Natural killer cell treated with Interleukin-12 subunit alpha and Interleukin-12 subunit beta and Interleukin-15 and Interleukin-18, amount 100 ng/mL, for 72 hours (primary cell): Measurements from ENCODE around the gene NDFIP2. TPM values are rescaled to one million over a fixed set of nuclear protein-coding genes. Genes with fewer than 3 reads are reported as not detected.

Source experiments
- ATAC-seq, 2 donors: fragments of 150-1000 bp; cut with Tn5 transposase in 1 of 2; sonication (Bioruptor Pico), chemical (Tn5 transposase) in 1 of 2; 2 replicates each; pipeline ENCODE4 v1.10.0; 2021
- DNase-seq: peaks from one replicate; pipeline ENCODE4 v3.0.0; 2022; ENCODE audit warnings: low spot score
- H3K27ac Mint-ChIP-seq, 2 donors: 1 replicate in 1 of 2; 2 replicates in 1 of 2; pipeline ENCODE4 v1.8.0; 2022; ENCODE audit warnings: mixed read lengths in 2 of 2, mild to moderate bottlenecking in 1 of 2, moderate library complexity in 1 of 2
- H3K27me3 Mint-ChIP-seq, 2 donors: 1 replicate in 1 of 2; 2 replicates in 1 of 2; pipeline ENCODE4 v1.8.0; 2022; ENCODE audit warnings: mixed read lengths in 2 of 2
- H3K36me3 Mint-ChIP-seq: one replicate; pipeline ENCODE4 v1.8.0; 2022; ENCODE audit warnings: mixed read lengths
- H3K4me1 Mint-ChIP-seq, 2 donors: 1 replicate in 1 of 2; 2 replicates in 1 of 2; pipeline ENCODE4 v1.8.0; 2022; ENCODE audit warnings: low read depth in 2 of 2, mixed read lengths in 2 of 2, mild to moderate bottlenecking in 1 of 2
- H3K4me3 Mint-ChIP-seq: one replicate; pipeline ENCODE4 v1.8.0; 2022; ENCODE audit warnings: mixed read lengths
- H3K9me3 Mint-ChIP-seq: 2 replicates; pipeline ENCODE4 v1.8.0; 2022; ENCODE audit warnings: mixed read lengths
- total RNA-seq, 2 donors: library from RNA; stranded (reverse); gene quantifications; one replicate each; pipeline ENCODE4 v1.2.3, GENCODE V29; 2022

NDFIP2 gene
- total RNA-seq, 2 donors from 2014 or later: 54.1 to 110 TPM

DNA sequence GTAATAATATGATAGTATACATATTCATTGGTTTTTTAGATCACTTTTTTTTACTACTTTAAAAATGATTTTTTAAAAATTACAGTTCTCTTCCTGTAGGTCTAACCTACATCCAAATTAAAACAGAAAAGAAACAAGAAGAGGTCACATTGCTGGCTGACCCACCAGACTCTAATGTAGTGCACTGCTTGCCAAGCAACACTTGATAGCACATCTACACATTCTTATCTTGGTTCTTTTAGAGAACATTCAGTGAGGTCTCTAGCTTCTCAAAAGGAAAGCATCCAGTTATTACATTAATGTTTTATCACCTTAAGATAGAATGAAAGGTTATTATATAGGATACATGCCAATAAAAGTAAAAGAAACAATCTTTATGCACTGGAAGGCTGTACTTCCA is 35.6 kb downstream of the NDFIP2 start:
- DNase-seq: no peak
- Mint-ChIP-seq H3K27me3 (no peaks in the 10 kb centered on the region), H3K9me3 (no peaks in the 10 kb centered on the region), H3K4me1 (peaks cover 25 to 36% of the 10 kb centered on the region in 2 donors), H3K27ac (no peak overlapping the region), H3K36me3 (no peaks in the 10 kb centered on the region), H3K4me3 (no peak overlapping the region)
- ATAC-seq: no peak

DNA sequence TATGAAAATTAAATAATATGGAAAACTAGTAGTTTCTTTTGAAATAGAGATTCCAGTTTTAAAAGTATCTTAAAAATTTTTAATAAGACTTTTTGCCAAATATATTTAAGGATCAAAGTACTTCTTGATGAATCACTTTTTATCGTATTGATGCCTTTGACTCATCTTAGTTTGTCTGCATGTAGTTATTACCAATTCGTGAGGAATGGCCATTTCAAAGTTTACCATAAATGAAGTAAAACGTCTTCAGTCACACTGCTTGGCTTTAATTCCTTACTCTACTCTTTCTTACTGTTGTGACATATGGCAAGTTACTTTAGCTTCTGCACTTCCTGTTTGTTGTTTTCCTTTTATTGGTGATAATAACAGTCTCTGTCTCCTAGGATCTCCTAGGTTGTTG is 38.3 kb downstream of the NDFIP2 start:
- H3K27ac Mint-ChIP-seq: no peak overlapping the region
- ATAC-seq (no peak), DNase-seq (no peak)
- no peak overlapping the region for H3K4me3 Mint-ChIP-seq
- peaks cover 8% of the 10 kb centered on the region for H3K36me3 Mint-ChIP-seq
- peaks cover 3% of the 10 kb centered on the region for H3K9me3 Mint-ChIP-seq
- no peaks in the 10 kb centered on the region for H3K27me3 Mint-ChIP-seq
- peaks cover 23 to 37% of the 10 kb centered on the region in 2 donors for H3K4me1 Mint-ChIP-seq

DNA sequence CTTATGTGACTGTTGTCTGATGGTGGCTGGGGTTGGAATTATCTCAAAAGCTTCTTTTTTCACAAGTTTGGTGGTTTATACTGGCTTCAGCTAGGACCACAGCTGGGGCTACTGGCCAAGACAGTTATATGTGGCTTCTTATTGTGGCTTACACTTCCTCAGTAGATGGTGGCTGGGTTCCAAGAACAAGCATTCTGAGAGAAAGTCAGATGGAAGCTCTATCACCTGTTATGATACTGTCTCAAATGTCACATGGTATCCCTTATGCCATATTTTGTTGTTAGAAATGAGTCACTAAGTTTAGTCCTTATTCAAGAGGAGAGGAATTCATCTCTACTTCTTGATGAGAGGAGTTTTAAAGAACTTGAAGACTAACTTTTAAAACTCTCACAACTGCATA is 41.6 kb downstream of the NDFIP2 start:
- peak; percentile 89 to 93 for ATAC-seq
- peak; percentile 63 for DNase-seq
- peaks cover 8% of the 10 kb centered on the region for H3K36me3 Mint-ChIP-seq
- H3K9me3 Mint-ChIP-seq: peaks cover 3% of the 10 kb centered on the region
- H3K4me1 Mint-ChIP-seq: peaks cover 18 to 26% of the 10 kb centered on the region in 2 donors
- peak overlapping the region; percentile 67 to 88 for H3K27ac Mint-ChIP-seq
- no peaks in the 10 kb centered on the region for H3K27me3 Mint-ChIP-seq
- peak overlapping the region; percentile 72 for H3K4me3 Mint-ChIP-seq

DNA sequence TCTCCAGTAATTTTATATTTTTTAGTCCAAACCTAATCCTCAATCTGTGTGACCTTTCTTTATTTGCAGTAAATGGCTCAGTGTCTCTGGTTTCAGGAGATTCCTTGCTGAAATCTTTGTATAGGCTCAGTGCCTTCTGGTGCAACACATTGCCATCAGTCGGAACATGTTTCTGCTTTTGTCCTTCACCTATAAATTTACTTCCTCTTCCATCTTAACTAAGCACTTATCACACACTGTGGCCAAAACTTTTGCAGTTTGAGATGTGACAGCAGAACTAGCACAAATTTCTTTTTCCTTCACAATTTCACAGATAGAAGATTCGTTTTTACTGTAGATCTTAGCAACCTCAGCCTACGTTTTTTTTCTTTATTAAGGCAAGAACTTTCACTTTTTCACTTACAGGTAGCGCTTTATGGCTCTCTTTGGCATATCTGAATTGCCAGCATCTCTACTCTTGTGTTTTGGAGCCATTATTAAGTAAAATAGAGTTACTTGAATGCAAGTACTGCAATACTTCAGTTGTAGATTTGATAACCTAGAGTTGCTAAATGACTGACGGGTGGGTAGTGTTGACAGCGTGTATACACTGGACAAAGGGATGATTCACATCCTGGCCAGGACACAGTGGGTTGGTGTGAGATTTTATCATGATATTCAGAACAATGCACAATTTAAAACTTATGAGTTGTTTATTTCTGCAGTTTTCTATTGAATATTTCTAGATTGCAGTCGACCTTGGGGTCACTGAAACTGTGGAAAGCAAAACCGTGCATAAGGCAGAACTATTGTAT is 44.3 kb downstream of the NDFIP2 start:
- Mint-ChIP-seq H3K4me3 (no peak overlapping the region), H3K4me1 (peaks cover 8 to 9% of the 10 kb centered on the region in 2 donors), H3K27me3 (no peaks in the 10 kb centered on the region), H3K9me3 (peaks cover 3% of the 10 kb centered on the region), H3K27ac (no peak overlapping the region), H3K36me3 (peaks cover 8% of the 10 kb centered on the region)
- ATAC-seq: peak; percentile 88 to 92
- DNase-seq: peak; percentile 73

DNA sequence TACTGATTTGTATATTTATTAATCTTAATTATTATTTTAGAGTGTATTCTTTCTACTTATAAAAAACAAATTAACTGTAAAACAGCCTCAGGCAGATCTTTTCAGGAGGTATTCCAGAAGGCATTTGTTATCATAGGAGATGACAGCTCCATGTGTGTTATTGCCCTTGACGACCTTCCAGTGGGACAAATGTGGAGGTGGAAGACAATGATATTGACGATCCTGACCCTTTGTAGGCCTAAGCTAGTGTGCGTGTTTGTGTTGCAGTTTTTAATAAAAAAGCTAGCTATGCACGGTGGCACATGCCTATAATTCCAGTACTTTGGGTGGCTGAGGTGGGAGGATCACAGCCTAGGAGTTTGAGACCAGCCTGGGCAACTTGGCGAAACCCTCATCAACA is 46.7 kb downstream of the NDFIP2 start:
- Mint-ChIP-seq H3K27ac (no peak overlapping the region), H3K27me3 (no peaks in the 10 kb centered on the region), H3K4me1 (peaks cover 24 to 27% of the 10 kb centered on the region in 2 donors)

DNA sequence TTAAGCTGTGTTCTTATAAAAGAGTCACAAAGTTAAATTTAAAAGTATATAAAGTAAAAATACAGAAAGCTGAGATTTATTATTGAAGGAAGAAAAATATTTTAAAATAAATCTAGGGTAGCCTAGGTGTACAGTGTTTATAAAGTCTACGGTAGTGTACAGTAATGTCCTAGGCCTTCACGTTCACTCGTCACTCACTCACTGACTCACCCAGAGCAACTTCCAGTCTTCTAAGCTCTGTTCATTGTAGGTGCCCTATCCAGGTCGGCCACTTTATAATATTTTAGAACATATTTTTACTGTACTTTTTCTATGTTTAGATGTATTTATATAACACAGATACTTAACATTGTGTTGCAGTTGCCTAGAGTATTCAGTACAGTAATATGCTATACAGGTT is 47.4 kb downstream of the NDFIP2 start:
- H3K36me3 Mint-ChIP-seq: peaks cover 10% of the 10 kb centered on the region
- ATAC-seq (no peak), DNase-seq (no peak)
- no peak overlapping the region for H3K27ac Mint-ChIP-seq
- no peaks in the 10 kb centered on the region for H3K27me3 Mint-ChIP-seq
- peaks cover 22 to 23% of the 10 kb centered on the region in 2 donors for H3K4me1 Mint-ChIP-seq
- H3K9me3 Mint-ChIP-seq: no peaks in the 10 kb centered on the region
- H3K4me3 Mint-ChIP-seq: no peak overlapping the region

More for the DNA sequence above, 46.7 kb downstream of the NDFIP2 start:
- Mint-ChIP-seq H3K36me3 (peaks cover 13% of the 10 kb centered on the region), H3K4me3 (no peak overlapping the region), H3K9me3 (no peaks in the 10 kb centered on the region)
- ATAC-seq (no peak), DNase-seq (no peak)

DNA sequence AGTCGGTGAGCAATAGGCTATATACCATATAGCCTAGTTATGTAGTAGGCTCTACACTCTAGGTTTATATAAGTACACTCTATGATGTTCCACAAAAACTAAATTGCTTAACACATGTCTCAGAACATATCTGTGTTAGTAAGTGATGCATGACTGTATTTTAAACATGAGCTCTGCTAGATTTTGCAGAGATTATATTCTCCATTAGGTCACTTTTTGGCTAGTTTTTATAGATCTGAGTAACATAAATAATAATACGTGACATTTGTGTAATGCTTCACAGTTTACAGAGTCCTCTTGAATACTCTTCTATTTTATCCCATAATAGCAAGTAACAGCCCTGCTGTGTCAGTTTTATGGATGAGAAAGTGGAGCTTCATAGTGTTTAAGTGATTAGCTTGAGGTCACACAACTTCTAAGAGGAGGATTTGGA is 47.8 kb downstream of the NDFIP2 start:
- ATAC-seq (no peak), DNase-seq (no peak)
- no peaks in the 10 kb centered on the region for H3K9me3 Mint-ChIP-seq
- peaks cover 22 to 25% of the 10 kb centered on the region in 2 donors for H3K4me1 Mint-ChIP-seq
- peaks cover 10% of the 10 kb centered on the region for H3K36me3 Mint-ChIP-seq
- no peak overlapping the region for H3K4me3 Mint-ChIP-seq
- no peak overlapping the region for H3K27ac Mint-ChIP-seq
- no peaks in the 10 kb centered on the region for H3K27me3 Mint-ChIP-seq

DNA sequence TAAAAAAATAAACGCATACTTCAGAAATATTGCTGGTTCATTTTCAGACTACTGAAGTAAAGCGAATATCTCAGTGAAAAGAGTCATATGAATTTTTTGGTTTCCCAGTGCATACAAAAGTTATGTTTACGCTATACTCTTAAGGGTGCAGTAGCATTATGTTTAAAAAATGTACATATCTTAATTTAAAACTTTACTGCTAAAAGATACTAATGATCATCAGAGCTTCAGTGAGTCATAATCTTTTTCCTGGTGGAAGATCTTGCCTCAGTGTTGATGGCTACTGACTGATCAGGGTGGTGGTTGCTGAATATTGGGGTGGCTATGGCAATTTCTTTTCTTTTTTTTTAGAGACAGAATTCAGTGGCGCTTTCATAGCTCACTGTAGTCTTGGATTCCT is 48.9 kb downstream of the NDFIP2 start:
- ATAC-seq: no peak
- Mint-ChIP-seq H3K27ac (no peak overlapping the region), H3K36me3 (peaks cover 20% of the 10 kb centered on the region), H3K4me1 (peaks cover 25 to 32% of the 10 kb centered on the region in 2 donors), H3K4me3 (no peak overlapping the region), H3K27me3 (no peaks in the 10 kb centered on the region), H3K9me3 (no peaks in the 10 kb centered on the region)
- DNase-seq: no peak

DNA sequence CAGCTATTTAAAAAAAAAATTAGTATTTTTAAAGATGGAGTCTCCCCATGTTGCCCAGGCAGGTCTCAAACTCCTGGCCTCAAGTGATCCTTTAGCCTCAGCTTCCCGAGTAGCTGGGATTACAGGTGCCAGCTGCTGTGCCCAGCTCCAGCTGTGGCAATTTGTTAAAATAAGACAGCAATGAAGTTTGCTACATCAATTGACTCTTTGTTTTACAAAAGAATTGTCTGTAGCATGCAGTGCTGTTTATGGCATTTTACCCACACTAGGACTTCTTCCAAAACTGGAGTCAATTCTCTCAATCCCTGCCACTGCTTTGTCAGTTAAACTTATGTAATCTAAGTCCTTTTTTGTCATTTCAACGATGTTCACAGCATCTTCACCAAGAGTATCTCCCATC is 49.3 kb downstream of the NDFIP2 start:
- no peak overlapping the region for H3K4me3 Mint-ChIP-seq
- DNase-seq (no peak), ATAC-seq (no peak)
- peak overlapping the region; percentile 5 to 16 for H3K27ac Mint-ChIP-seq
- no peaks in the 10 kb centered on the region for H3K27me3 Mint-ChIP-seq
- H3K9me3 Mint-ChIP-seq: no peaks in the 10 kb centered on the region
- H3K36me3 Mint-ChIP-seq: peaks cover 23% of the 10 kb centered on the region
- H3K4me1 Mint-ChIP-seq: peaks cover 25 to 34% of the 10 kb centered on the region in 2 donors

DNA sequence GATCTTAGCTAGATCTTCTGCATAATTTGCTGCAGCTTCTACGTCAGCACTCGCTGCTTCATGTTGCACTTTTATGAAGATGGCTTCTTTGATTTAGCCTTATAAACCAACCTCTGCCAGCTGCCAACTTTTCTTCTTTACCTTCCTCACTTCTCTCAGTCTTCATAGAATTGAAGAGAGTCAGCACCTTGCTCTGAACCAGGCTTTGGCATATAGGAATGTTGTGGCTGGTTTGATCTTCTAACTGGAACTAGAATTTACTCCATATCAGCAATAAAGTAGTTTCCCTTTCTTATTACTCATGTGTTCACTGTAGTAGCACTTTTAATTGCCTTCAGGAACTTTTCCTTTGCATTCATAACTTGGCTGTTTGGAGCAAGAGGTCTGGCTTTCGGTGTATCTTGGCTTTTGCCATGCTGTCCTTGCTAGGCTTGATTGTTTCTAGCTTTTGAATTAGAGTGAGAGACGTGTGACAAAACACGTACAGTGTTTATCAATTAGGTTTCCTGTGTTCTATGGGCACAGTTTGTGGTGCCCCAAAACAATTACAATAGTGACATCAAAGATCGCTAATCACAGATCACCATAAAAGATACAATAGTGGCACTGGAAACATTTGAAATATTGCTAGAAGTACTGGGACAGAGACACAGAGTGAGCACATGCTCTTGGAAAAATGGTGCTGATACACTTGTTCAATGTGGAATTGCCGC is 50.7 kb downstream of the NDFIP2 start:
- no peaks in the 10 kb centered on the region for H3K9me3 Mint-ChIP-seq
- H3K36me3 Mint-ChIP-seq: peaks cover 23% of the 10 kb centered on the region
- no peak for ATAC-seq
- H3K27ac Mint-ChIP-seq: peak overlapping the region; percentile 16 to 73
- H3K4me1 Mint-ChIP-seq: peaks cover 25 to 34% of the 10 kb centered on the region in 2 donors
- no peak for DNase-seq
- H3K4me3 Mint-ChIP-seq: peak overlapping the region; percentile 64
- no peaks in the 10 kb centered on the region for H3K27me3 Mint-ChIP-seq

DNA sequence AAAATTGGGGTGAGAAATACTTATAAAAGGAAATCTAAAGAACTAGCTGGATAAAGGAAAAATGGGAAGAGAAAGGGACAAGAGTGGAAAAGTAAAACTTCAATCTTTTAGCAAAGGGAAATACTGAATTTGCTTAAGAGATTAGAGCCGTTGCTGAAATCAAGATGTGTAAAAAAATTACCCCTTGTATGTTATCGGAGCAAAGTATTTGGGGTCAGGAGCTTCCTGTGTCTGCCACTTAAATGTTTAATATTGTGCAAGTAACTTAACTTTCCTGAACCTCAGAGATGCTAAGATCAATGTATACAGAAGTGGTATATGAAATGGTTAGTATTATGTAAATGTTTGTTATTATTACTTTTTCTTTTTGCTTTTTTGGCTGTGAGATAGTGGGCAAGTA is 51.6 kb downstream of the NDFIP2 start:
- peaks cover 23% of the 10 kb centered on the region for H3K36me3 Mint-ChIP-seq
- H3K9me3 Mint-ChIP-seq: no peaks in the 10 kb centered on the region
- peak overlapping the region; percentile 64 for H3K4me3 Mint-ChIP-seq
- H3K4me1 Mint-ChIP-seq: peaks cover 25 to 34% of the 10 kb centered on the region in 2 donors
- DNase-seq (no peak), ATAC-seq (no peak)
- H3K27ac Mint-ChIP-seq: peak overlapping the region; percentile 16 to 73
- no peaks in the 10 kb centered on the region for H3K27me3 Mint-ChIP-seq

DNA sequence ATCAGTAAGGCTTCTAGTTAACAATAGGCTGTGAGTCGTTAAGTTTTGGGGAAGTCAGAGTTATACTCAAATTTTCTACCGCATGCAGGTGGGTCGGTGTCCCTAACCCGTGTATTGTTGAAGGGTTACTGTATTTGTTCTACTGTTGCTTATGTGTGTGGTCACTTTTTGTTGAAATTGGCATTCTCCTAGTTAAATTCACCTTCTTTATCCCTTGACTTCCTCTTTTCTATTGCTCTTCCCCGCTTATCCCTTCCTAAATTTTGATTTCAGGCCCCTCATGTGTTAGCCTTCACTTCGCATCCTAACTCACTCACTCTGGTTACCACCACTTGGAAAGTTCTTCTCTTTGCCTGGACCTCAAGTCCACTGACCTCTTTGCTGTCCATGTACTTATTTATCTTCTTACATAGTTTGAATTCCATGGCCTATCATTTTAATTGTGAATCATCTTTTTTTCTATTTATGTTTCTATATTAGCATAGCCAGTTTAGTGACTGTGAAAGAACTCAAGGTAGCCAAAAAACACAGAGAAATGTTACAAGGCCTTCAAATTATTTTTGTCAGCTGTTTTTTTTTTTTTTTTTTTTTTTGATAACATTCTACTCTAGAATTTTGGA is 52.9 kb downstream of the NDFIP2 start:
- H3K36me3 Mint-ChIP-seq: peaks cover 30% of the 10 kb centered on the region
- H3K9me3 Mint-ChIP-seq: no peaks in the 10 kb centered on the region
- DNase-seq: no peak
- no peaks in the 10 kb centered on the region for H3K27me3 Mint-ChIP-seq
- no peak overlapping the region for H3K4me3 Mint-ChIP-seq
- no peak for ATAC-seq
- peak overlapping the region in 1 of 2 donors; percentile 6 for H3K27ac Mint-ChIP-seq
- peaks cover 25 to 34% of the 10 kb centered on the region in 2 donors for H3K4me1 Mint-ChIP-seq

DNA sequence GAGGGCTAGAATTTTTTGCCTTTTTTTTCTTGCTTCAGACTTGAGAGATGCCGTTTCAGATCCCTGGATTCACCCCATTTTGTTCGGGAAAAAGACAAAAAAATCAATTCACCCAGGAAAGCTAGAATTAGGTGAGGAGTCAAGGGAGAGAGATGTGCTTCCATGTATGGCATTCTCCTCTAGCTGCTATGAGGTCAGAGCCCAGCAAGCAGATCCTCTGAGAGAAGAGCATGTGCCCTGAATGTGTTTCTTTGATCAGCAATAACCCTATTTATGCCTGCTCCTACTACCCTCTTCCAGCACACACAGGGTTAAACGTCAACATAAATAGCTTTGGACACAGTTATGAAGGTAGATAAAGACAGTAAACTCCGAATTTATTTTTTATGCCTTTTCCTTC is 53.6 kb downstream of the NDFIP2 start:
- Mint-ChIP-seq H3K27me3 (no peaks in the 10 kb centered on the region), H3K36me3 (peaks cover 30% of the 10 kb centered on the region), H3K4me1 (peaks cover 28 to 39% of the 10 kb centered on the region in 2 donors), H3K27ac (peak overlapping the region in 1 of 2 donors; percentile 6), H3K4me3 (no peak overlapping the region), H3K9me3 (no peaks in the 10 kb centered on the region)
- DNase-seq (no peak), ATAC-seq (no peak)

DNA sequence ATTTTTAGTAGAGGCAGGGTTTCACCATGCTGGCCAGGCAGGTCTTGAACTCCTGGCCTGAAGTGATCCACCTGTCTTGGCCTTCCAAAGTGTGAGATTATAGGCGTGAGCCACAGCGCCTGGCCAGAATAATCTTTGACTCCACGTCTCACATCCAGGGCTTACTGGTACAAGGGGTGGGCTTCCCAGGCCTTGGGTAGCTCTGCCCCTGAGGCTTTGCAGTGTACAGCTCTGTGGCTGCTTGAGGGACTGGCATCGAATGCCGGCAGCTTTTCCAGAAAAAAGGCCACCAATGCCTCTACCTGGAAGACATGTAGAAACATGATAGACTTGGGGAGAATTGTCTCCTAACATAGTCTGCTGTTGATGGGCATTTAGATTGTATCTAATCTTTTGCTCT is 57.8 kb downstream of the NDFIP2 start:
- H3K36me3 Mint-ChIP-seq: peaks cover 20% of the 10 kb centered on the region
- H3K4me3 Mint-ChIP-seq: no peak overlapping the region
- H3K27ac Mint-ChIP-seq: no peak overlapping the region
- peaks cover 5 to 16% of the 10 kb centered on the region in 2 donors for H3K4me1 Mint-ChIP-seq
- DNase-seq (no peak), ATAC-seq (no peak)
- H3K27me3 Mint-ChIP-seq: no peaks in the 10 kb centered on the region
- no peaks in the 10 kb centered on the region for H3K9me3 Mint-ChIP-seq
